GM19467 (cell line): Measurements from ENCODE around the gene PRDX6.
"Not testable (repeated sequence)": the region's sequence is repeated elsewhere in the genome, so short reads cannot be mapped to it uniquely, and the experiment has no call there.

Experiments
- ATAC-seq: cut with Tn5 transposase; IDR thresholded peaks from one replicate; pipeline ENCODE4 v1.9.1; 2021; ENCODE audit warnings: mild to moderate bottlenecking, moderate library complexity; ENCODE audit not compliant: unreplicated experiment

PRDX6 gene

DNA sequence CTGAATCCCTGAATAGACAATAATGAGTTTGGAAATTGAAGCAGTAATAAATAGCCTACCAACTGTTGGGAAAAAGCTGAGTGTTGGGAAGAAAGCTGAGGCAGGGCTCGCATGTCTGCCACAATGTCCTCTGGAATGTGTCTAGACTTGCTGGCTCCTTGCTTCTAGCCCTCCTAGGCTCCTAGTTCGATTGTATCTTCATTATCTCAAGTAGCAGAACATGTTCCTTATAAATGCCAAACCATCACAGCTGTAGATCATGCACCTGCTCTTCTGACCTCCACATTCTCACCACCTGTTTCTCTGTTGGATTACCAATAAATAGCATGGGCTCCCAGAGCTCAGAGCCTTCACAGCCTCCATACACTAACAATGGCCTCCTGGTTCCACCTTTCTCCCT lies 12.9 kb upstream of the PRDX6 start:
- ATAC-seq, result not testable (repeated sequence)

DNA sequence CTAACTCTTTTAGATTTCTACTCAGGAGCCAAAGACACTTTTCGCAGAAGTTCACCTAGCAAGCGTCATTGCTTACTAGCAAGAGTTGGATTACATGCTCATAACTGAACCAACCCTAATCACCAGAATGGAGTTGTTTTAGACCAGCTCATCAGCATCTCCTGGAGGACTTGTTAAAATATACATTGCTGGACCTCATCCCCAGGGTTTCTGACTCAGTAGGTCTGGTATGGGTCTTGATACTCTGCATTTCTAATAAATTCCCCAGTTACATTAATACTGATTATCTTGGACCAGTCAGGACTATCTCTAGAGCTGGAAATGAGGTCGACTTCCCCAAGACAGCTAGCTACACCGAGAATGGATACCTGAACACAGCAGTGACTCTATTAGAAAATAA lies 9.7 kb upstream of the PRDX6 start:
- no peak for ATAC-seq

DNA sequence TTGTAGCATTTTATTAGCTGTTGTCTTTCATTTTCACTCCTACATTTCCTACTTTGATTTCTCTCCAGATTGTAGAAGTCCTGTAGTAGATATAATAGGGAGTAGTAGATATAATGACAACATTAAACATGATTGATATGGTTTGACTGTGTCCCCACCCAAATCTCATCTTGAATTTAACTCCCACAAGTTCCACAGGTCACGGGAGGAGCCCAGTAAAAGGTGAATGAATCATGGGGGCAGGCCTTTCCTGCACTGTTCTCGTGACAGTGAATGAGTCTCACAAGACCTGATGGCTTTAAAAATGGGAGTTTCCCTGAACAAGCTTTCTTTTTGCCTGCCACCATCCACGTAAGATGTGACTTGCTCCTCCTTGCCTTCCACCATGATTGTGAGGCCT lies 7.5 kb upstream of the PRDX6 start:
- no peak for ATAC-seq

DNA sequence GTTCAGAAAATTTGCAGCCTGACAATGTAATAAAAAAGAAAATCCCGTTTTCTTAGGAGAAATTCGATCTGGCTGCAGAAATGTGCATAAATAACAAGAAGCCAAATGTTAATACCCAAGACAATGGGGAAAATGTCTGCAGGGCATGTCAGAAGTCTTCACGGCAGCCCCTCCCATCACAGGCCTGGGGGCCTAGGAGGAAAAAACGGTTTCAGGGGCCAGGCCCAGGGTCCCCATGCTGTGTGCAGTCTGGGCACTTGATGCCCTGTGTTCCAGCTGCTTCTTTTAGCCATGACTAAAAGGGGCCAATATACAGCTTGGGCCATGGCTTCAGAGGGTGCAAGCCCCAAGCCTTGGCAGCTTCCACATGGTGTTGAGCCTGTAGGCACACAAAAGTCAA lies 6.5 kb upstream of the PRDX6 start:
- ATAC-seq, result no peak

DNA sequence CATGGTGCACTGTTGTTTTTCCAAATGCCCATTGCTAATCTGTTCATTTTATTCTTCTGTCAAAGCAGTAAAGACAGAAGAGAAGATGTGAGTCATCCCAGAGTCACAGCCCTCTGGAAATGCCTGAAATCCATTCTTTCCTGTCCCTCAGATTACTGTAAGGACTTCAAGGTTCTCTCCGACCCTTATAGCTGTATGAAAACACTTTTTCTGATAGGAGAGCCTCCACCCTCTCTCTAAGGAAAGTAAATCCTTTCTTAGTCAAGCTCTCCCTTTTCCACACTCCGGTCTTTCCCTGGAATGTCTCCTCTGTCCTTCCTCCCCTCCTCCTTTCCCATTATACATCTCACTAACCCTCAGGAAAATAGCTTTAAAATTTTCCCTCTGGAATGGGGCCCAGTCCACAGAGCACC lies 3.5 kb upstream of the PRDX6 start:
- ATAC-seq, result no peak

DNA sequence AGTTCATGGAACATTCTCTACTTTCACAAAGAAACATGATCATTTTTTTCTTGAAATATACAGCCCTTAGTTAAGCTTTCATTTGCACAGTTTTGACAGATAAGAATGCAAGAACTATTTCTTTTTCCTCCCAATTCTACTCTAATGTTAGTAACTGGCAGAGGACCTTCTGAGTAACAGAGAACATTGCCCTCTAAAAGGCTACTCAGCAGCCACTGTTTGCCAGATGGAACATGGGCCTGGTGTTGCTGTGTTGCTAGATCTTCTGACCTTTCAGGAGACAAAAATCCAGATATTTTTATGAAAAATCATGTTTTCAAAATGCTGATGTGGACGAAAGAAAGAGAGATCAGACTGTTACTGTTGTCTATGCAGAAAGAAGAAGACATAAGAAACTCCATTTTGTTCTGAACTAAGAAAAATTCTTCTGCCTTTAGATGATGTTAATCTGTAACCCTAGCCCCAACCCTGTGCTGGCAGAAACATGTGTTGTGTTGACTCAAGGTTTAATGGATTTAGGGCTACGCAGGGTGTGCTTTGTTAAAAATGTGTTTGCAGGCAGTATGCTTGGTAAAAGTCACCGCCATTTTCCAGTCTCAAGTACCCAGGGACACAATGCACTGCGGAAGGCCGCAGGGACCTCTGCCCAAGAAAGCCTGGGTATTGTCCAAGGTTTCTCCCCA lies 2.9 kb upstream of the PRDX6 start:
- ATAC-seq, result no peak

DNA sequence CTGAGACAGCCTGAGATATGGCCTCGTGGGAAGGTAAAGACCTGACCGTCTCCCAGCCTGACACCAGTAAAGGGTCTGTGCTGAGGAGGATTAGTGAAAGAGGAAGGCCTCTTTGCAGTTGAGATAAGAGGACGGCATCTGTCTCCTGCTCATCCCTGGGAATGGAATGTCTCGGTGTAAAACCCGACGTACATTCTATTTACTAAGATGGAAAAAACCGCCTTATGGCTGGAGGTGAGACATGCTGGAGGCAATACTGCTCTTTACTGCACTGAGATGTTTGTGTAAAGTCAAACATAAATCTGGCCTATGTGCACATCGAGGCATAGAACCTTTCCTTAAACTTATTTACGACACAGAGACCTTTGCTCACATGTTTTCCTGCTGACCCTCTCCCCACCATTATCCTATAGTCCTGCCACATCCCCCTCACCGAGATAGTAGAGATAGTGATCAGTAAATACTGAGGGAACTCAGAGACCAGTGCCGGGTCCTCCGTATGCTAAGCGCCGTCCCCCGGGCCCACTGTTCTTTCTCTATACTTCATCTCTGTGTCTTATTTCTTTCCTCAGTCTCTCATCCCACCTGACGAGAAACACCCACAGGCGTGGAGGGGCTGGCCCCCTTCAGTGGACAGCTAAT lies 2.2 kb upstream of the PRDX6 start:
- not testable (repeated sequence) for ATAC-seq

DNA sequence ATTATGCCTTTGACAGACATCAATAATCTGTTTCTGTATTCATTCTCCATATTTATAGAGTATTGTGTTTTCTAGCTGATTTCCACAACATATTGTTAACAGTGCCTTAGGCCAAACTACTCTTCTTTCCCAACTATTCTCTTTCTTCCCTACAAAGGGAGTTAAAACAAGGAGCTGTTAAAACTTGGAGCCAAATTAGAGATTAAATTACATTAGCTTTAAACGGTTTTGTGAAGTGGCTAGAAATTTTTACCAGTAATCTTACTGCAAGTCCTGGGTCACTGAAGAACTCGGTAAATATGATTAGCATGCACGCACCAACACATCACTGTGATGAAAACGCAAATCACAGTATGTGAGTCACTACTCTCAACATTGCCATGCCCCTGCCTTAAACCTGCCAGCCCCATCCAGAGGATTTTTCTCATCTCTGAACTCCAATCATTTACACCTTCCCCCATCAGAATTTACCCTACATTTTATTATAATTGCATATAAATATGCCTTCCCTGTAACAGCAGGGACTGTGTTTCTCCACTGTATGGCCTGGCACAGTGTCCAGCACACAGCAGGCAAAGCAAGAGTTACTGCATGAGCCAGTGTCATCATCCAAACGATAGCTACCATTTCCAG lies 1.5 kb upstream of the PRDX6 start:
- ATAC-seq, result no peak

DNA sequence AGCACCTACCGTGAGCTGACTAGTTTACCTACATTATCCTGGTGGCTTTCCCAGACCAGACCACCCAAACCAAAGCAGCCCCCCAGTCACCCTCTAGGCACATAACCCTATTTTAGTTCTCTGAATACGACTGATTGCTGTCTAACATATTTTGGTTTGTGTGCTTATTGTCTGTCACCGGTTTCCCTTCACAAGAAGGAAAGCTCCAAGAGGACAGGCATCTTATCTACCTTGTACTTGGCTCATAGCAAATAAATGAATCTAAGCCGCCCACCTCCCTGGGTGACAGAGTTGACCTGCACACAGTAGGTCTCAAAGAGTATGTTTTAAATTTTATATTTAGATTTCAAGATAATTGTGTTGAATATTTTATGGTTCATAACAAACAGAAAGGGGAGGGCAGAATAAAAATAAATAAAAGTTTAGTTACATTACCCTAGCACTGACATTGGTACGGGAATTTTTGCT lies 904 bp upstream of the PRDX6 start:
- no peak for ATAC-seq

DNA sequence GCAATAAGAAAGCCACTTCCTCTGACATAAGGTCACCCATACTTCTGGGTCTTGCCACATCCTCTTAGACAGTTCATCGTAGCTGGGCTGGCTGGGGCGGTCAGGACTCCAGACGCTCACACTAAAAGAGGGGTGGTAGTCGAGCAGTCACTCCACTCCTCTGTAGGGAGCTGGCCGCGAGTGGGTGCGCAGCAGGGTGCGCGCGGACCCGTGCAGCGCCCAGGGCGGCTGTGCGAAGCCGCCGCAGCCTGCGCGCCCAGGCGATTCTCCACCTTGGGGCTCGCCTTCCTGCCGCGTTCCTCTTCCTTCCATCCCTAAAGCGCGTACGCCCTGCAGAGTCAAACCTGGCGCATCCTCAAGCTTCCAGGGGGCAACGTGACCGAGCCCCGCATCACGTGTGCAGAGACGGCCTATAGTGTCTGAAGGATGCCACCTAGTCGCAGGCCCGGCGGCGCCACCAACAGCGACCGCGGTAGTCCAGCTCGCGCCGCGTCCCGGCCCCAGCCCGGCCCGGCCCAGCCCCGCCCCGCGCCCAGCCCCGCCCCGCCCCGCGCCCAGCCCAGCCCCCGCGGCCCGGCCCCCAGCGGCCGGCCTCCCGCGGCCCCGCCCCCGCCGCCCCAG lies 360 bp upstream of the PRDX6 start:
- peak; percentile 95 for ATAC-seq

DNA sequence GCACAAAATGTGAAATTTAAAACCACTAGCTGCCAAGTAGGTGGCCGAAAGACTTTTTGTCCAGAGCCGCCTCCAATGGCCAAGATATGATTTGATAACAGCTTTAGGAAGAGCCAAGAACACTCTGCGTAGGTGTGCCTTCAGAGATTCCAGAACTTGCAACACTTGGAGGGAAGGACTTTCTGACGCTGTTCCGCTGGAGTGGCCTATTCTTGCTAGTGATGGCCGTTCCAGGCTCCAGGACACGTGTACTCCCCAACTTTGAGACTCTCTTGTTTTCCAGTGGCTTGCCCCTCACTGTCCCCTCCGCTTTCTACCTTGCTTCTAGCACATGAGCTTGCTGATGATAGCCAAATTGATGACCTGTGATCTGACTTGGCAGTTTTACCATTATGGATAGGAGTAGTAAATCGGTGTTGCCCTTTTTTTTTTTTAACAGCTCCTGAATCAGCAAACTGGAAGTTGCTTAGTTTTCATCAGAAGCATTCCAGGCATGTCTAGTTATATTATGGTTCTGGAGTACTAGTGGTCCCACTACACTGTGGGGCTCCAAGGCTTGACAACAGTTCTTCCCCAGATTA lies 1.0 kb downstream of the PRDX6 start:
- ATAC-seq, result no peak

DNA sequence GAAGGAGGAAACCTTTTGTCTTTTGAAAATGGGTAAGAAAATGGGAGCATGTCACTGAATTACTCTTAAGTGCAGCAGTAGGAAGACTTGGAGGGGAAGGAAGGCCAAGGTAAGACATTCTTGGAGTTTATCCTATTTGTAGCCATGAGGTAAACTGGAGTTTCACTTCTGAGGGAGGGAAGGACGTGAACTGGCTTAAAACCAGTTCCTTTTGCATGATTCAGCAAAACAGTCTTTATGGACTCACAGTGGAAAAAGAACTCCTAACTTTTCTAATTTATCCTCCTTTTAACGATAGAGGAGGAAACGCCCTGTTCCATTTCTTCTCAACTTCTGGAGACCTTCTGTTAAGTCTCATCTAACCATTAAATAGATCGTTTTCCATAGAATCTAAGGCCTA lies 2.5 kb downstream of the PRDX6 start:
- no peak for ATAC-seq

DNA sequence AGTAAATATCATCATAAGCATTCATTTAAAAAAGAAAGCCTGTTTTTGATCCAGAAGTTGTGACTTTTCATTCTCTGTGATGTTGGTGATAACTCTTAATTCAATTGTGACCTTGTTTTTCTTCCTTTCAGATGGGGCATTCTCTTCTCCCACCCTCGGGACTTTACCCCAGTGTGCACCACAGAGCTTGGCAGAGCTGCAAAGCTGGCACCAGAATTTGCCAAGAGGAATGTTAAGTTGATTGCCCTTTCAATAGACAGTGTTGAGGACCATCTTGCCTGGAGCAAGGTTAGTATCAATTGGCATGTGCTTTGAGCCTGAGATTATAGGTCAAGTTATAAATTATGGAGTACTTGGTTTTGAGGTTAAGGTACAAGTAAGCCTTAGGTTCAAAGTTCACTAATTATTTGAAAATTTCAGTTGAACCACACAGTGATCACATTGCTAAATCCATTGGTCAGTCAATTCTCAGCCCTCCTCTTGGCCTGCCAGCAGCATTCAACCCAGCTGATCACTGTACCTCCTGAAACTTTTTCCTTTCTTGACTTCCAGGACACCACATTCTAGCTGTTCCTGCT lies 4.1 kb downstream of the PRDX6 start:
- no peak for ATAC-seq

DNA sequence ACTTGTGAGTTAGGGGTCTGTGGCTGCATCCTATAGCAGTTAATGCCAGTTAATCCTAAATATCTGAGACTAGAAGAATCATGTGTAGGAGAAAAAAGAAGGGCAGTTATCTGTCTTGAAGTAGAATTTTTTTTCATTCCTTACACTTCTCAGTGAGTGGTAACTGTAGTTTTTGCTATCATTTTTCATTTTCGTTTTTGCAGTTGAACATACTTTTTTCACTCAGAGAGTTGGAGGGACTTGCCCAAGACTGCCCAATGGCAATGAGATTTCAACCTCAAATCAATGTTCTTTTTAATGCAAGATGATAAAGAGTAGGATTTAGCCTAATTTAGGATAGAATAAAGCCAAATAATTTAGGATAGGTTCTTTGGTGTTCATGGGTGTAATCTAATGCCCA lies 5.5 kb downstream of the PRDX6 start:
- no peak for ATAC-seq

DNA sequence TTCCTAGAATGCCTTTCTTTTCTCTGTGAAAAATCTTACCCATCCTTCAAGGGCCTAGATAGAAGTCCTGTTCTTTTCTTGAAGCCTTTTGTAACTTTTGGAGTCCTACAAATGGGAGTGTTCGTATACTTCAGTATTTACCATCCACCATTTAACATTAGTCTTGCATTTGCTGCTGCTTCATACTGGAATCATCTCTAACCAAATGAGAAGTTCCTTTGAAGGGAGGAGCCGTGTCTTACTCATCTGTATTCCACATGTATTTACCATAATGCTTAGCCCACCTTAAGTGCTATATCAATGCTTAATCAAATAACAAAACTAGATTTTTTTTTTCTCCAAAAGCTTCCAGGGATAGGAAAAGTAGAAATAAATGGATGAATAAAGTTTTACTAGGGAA lies 7.1 kb downstream of the PRDX6 start:
- no peak for ATAC-seq

DNA sequence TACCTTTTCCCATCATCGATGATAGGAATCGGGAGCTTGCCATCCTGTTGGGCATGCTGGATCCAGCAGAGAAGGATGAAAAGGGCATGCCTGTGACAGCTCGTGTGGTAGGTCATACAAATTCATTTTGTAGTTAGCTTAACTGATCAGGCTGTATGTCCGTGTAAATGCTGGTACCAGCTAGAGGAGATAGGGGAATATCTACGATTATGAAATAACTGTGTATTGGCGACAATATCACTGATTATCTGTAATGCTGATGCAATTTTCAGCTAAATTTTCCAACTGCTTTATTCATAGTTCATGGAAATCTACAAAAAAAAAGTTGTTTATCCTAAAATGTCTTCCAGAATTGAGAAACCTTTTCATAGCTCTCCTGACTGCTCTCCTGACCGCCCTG lies 8.3 kb downstream of the PRDX6 start:
- no peak for ATAC-seq

DNA sequence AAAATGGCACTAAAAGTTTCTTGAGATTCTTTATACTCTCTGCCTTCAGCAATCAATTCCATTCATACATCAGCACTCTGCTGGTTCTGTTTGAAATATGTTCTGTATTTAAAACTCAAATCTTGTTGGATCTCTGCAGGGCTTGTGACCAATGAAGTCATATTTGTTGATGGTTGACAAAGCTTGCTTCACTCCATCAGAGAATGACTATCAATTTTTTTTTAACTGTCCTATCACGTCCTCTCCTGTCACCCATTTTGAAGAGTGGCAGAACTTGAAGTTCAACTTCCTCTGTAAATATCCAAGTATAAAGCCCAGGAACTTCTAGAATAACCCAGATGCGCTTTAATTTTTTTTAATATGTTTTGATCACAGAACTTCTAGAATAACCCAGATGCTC lies 10.9 kb downstream of the PRDX6 start:
- no peak for ATAC-seq

DNA sequence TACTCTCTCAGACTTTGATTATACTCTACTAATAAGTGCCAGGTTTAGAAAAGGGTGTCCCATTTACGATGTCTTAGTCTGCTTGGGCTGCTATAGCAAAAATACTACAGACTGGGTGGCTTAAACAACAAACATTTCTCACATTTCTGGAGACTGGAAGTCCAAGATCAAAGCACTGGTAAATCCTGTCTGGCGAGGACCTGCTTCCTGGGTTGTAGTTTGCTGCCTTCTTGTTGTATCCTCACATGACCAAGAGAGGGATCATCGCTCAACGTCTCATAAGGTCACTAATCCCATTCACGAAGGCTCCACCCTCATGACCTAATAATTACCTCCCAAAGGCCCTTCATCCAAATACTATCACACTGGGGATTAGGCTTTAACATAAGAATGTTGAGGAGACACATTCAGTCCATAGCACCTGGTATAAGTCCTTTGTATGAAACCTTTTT lies 12.0 kb downstream of the PRDX6 start:
- ATAC-seq, result no peak

DNA sequence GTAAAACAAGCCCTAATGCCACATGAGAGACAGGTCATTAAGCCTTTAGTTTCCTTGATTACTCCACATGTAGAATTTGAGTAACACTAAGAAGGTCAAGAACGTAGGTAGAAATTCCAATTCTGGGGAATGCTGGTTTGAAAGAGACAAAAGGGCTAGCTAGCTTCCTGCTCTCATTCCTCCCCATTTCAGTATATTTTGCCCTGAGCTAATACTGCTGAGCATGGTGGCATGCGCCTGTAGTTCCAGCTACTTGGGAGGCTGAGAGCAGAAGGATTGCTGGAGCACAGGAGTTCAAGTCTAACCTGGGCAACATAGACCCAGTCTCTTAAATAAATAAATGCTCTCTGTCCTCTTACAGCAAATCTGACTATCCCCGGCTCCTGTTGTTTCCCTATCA lies 12.8 kb downstream of the PRDX6 start:
- no peak for ATAC-seq

DNA sequence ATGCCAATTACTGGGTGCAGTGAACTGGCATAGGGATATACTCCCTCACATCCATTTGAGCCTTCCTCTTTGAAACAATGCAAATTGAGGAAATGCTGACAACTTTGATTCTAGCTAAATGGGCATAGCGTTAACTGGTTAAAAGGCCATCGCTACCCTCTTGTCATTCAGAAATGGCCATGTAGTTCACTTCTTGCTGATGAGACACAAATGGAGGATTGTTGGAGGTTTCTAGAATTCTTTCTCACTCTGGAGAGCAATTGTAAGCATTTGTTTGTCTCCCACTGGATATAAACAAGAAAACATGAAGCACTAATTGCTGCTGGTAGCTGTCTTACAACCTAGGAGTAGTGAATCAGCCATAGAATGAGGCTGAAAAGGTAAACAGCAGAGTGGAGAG lies 14.4 kb downstream of the PRDX6 start:
- no peak for ATAC-seq

DNA sequence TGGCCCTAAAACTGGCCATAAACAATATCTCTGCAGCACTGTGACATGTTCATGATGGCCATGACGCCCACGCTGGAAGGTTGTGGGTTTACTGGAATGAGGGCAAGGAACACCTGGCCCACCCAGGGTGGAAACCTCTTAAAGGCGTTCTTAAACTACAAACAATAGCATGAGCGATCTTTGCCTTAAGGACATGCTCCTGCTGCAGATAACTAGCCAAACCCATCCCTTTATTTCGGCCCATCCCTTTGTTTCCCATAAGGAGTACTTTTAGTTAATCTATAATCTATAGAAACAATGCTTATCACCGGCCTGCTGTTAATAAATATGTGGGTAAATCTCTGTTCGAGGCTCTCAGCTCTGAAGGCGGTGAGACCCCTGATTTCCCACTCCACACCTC lies 16.0 kb downstream of the PRDX6 start:
- ATAC-seq, result not testable (repeated sequence)
